ENCODE results near the gene SKIC2. TPM values are rescaled to one million over a fixed set of nuclear protein-coding genes. Genes with fewer than 3 reads are reported as not detected.
"Not testable (repeated sequence)": the region's sequence is repeated elsewhere in the genome, so short reads cannot be mapped to it uniquely, and the experiment has no call there.

Gene SKIC2
- total RNA-seq, 4 donors from 2014 or later, result 47.1 to 83.1 (median 48.2) TPM

DNA sequence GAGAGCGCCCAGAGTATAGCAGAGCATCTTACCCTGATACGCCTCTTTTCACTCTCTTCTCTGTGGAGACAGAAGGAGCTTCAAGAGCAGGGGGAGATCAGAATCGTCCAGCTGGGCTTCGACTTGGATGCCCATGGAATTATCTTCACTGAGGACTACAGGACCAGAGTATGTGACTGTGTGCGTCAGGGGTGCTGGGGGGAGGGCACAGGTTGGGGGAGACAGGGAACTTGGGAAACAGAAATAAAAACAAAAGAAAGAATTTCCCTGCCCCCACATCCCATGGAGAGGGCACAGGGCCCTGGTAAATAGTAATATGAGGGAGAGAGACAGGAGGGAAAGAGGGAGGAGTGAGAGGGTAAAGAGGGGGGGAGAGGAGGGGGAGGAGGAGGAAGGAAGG, 19.9 kb downstream of the SKIC2 start:
- 81 to 85% methylated on average over 5 of the region's 5 CpGs for WGBS, 2 donors
- H3K4me3 ChIP-seq, result no peak overlapping the region
- peaks cover 0 to 12% (median 2%) of the 10 kb centered on the region in 4 donors for H3K4me1 ChIP-seq
- H3K9me3 ChIP-seq, result no peaks in the 10 kb centered on the region
- no peak for DNase-seq (ENCODE audit: low spot score in 2 of 2)
- peak overlapping the region in 2 of 4 donors; percentile 24 to 26 for H3K27ac ChIP-seq
- H3K27me3 ChIP-seq, result no peaks in the 10 kb centered on the region
- TF ChIP-seq POLR2A (IDR thresholded peaks at IDR 0.05) (no peak), CTCF (IDR thresholded peaks at IDR 0.05) (no peak), EP300 (IDR thresholded peaks at IDR 0.05) (no peak)
- H3K36me3 ChIP-seq, result peaks cover 0 to 33% (median 0%) of the 10 kb centered on the region in 3 donors

- 77 to 83% methylated on average over 3 of the region's 3 CpGs for WGBS, 2 donors
- Histone ChIP-seq H3K9me3 (no peaks in the 10 kb centered on the region), H3K4me1 (peaks cover 0 to 8% (median 2%) of the 10 kb centered on the region in 4 donors), H3K27me3 (no peaks in the 10 kb centered on the region), H3K27ac (peak overlapping the region in 2 of 4 donors; percentile 24 to 55), H3K4me3 (no peak overlapping the region), H3K36me3 (peaks cover 0 to 33% (median 0%) of the 10 kb centered on the region in 3 donors)
- TF ChIP-seq EP300 (IDR thresholded peaks at IDR 0.05), result no peak
- no peak for TF ChIP-seq POLR2A (IDR thresholded peaks at IDR 0.05)
- TF ChIP-seq CTCF (IDR thresholded peaks at IDR 0.05), result no peak
- DNase-seq (ENCODE audit: low spot score in 2 of 2), result no peak
Observed at GRCh38 chr6:31979238-31979898, 20.4 kb downstream of the SKIC2 start.

- 88 to 90% methylated on average over 4 to 7 of the region's 13 CpGs for WGBS, 2 donors
- H3K9me3 ChIP-seq; H3K27me3 ChIP-seq; DNase-seq (ENCODE audit: low spot score in 2 of 2); H3K4me3 ChIP-seq; H3K4me1 ChIP-seq: not testable (repeated sequence)
- Histone ChIP-seq H3K27ac (peak overlapping the region in 1 of 4 donors; percentile 24), H3K36me3 (peaks cover 0 to 33% (median 0%) of the 10 kb centered on the region in 3 donors)
Observed at GRCh38 chr6:31980195-31980876, 21.4 kb downstream of the SKIC2 start.

- WGBS, 2 donors, result no CpG with 5 or more reads among the region's 5 CpGs
- peaks cover 0 to 29% (median 0%) of the 10 kb centered on the region in 3 donors for H3K36me3 ChIP-seq
- H3K27me3 ChIP-seq; DNase-seq (ENCODE audit: low spot score in 2 of 2); H3K4me1 ChIP-seq; H3K9me3 ChIP-seq; H3K27ac ChIP-seq; H3K4me3 ChIP-seq: not testable (repeated sequence)
Observed at GRCh38 chr6:31980998-31981397, 22.0 kb downstream of the SKIC2 start.

GRCh38 chr6:31981744-31982143, 22.8 kb downstream of the SKIC2 start, which contains the start of gene C4A:
Gene C4A, plus strand, starts transcription at chr6:31982057. Its CDS starts 51 bp downstream, at chr6:31982108.
- not testable (repeated sequence) for DNase-seq (ENCODE audit: low spot score in 2 of 2); H3K27ac ChIP-seq; H3K9me3 ChIP-seq; H3K27me3 ChIP-seq; H3K4me1 ChIP-seq; H3K4me3 ChIP-seq
- peaks cover 0 to 22% (median 0%) of the 10 kb centered on the region in 3 donors for H3K36me3 ChIP-seq
- no CpG with 5 or more reads among the region's 7 CpGs for WGBS, 2 donors

GRCh38 chr6:31989363-31989762, 30.4 kb downstream of the SKIC2 start:
- WGBS, 2 donors, result no CpG with 5 or more reads among the region's 10 CpGs
- DNase-seq (ENCODE audit: low spot score in 2 of 2); H3K27me3 ChIP-seq: not testable (repeated sequence)

DNA sequence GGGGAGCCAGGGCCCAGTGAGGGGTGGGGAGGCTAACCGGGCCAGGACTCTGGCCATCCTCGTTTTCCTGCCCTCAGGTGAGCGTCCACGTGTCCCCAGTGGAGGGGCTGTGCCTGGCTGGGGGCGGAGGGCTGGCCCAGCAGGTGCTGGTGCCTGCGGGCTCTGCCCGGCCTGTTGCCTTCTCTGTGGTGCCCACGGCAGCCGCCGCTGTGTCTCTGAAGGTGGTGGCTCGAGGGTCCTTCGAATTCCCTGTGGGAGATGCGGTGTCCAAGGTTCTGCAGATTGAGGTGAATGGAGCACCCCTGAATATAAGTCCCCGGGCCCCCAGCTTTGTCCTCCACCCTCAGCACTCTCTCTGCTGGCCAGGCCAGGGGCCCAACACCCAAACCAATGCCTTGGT, 35.4 kb downstream of the SKIC2 start:
- no CpG with 5 or more reads among the region's 14 CpGs for WGBS, 2 donors
- not testable (repeated sequence) for H3K27me3 ChIP-seq; H3K27ac ChIP-seq; H3K36me3 ChIP-seq; DNase-seq (ENCODE audit: low spot score in 2 of 2); H3K9me3 ChIP-seq; H3K4me3 ChIP-seq; H3K4me1 ChIP-seq

More at GRCh38 chr6:31989363-31989762, 30.4 kb downstream of the SKIC2 start:
- not testable (repeated sequence) for H3K36me3 ChIP-seq, H3K9me3 ChIP-seq, H3K4me1 ChIP-seq, H3K4me3 ChIP-seq, H3K27ac ChIP-seq

- H3K4me3 ChIP-seq; H3K36me3 ChIP-seq; H3K27me3 ChIP-seq; H3K9me3 ChIP-seq; H3K4me1 ChIP-seq; DNase-seq (ENCODE audit: low spot score in 2 of 2); H3K27ac ChIP-seq: not testable (repeated sequence)
- 88% methylated on average over 5 of the region's 6 CpGs; no CpG with 5 or more reads in 1 of the 2 donors for WGBS, 2 donors
Observed at GRCh38 chr6:31996385-31996784, 37.4 kb downstream of the SKIC2 start.

- H3K9me3 ChIP-seq; H3K27me3 ChIP-seq; H3K4me1 ChIP-seq; H3K36me3 ChIP-seq; DNase-seq (ENCODE audit: low spot score in 2 of 2); H3K4me3 ChIP-seq; H3K27ac ChIP-seq: not testable (repeated sequence)
- no CpG with 5 or more reads among the region's 15 CpGs for WGBS, 2 donors
Observed at GRCh38 chr6:32002546-32003268, 43.7 kb downstream of the SKIC2 start.

GRCh38 chr6:32003301-32003700, 44.3 kb downstream of the SKIC2 start:
- not testable (repeated sequence) for H3K4me3 ChIP-seq; H3K4me1 ChIP-seq; H3K9me3 ChIP-seq; H3K27ac ChIP-seq; H3K36me3 ChIP-seq; H3K27me3 ChIP-seq; DNase-seq (ENCODE audit: low spot score in 2 of 2)
- WGBS, 2 donors, result no CpG with 5 or more reads among the region's 7 CpGs

DNA sequence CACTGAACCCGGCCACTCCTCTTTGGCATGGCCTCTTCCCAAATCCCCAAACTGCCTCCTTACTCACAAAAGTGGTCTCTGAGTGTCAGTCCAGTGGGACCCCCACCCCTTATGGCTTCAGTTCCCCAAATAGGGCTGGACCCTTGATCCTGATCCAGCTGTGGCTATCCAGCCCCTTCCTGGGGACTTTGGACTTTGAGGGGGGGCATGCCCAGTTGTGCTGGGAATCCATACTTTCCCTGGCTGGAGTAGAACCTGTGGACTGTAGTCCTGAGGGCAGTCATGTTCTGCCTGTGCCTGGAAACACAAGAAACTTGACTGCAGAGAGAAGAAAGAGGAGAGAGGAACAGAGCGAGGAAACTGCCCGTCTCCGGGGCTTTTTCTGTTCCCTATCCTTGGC, 45.4 kb downstream of the SKIC2 start:
- H3K27ac ChIP-seq; H3K9me3 ChIP-seq; H3K4me1 ChIP-seq; DNase-seq (ENCODE audit: low spot score in 2 of 2); H3K27me3 ChIP-seq; H3K36me3 ChIP-seq; H3K4me3 ChIP-seq: not testable (repeated sequence)
- 68 to 86% methylated on average over 3 to 4 of the region's 4 CpGs for WGBS, 2 donors

Data from tibial nerve (tissue), 4 donors.